ENCODE results near the gene CYTH4.

CYTH4 gene

DNA sequence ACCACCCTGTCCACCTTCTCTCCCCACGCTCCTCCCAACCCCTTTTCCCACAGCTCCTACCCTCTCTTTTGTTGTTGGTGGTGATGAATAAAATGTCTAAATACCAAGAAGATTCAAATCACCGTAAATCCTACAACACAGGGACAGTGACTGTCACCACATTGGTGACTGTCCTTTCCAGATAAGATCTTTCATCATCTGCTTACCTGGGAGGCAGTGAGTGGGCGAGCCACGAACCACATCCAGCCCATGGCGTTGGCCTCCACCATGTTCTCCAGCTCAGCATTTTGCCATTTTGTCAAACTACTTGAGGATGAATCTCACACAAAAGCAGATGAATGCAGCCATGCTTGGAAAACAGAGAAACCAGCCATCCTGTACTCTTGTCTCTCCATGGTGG lies 6.7 kb upstream of the CYTH4 start:
- Histone ChIP-seq H4K91ac (ENCODE audit: low read depth, low read length, poor library complexity) (no peak overlapping the region), H3K14ac (ENCODE audit: low read length) (no peak overlapping the region), H2BK15ac (ENCODE audit: low read length) (no peak overlapping the region), H3K9ac (ENCODE audit: low read depth, low read length, poor library complexity) (no peak overlapping the region), H3K23ac (ENCODE audit: low read depth, low read length, poor library complexity) (no peak overlapping the region), H2AK5ac (ENCODE audit: low read depth, low read length) (no peak overlapping the region), H3K36me3 (replicated peaks in 1 of 2; ENCODE audit: control insufficient read depth in 2 of 2, insufficient read depth in 2 of 2, low read length in 2 of 2) (no peaks in the 10 kb centered on the region), H3K9me3 (replicated peaks in 1 of 2; ENCODE audit: control insufficient read depth in 2 of 2, insufficient read depth in 1 of 2, low read depth in 1 of 2, low read length in 2 of 2) (no peaks in the 10 kb centered on the region), H3K4ac (ENCODE audit: low read length) (no peak overlapping the region), H3K27me3 (ENCODE audit: control insufficient read depth in 3 of 3, insufficient read depth in 3 of 3, low read depth in 1 of 3, low read length in 3 of 3) (peaks cover 0 to 16% (median 0%) of the 10 kb centered on the region in 3 experiments), H3K79me1 (ENCODE audit: low read depth, low read length) (no peaks in the 10 kb centered on the region), H4K8ac (ENCODE audit: low read depth, low read length) (no peak overlapping the region), H3K4me2 (ENCODE audit: insufficient read depth, low read length, poor library complexity, severe bottlenecking) (no peak overlapping the region), H2BK5ac (ENCODE audit: low read length) (no peak overlapping the region), H2AFZ (ENCODE audit: low read length) (no peak overlapping the region), H2BK120ac (ENCODE audit: low read depth, low read length) (no peak overlapping the region), H3K27ac (replicated peaks; ENCODE audit: low read length) (no peak overlapping the region), H3K4me3 (ENCODE audit: low read length in 2 of 2) (no peak overlapping the region), H3K18ac (ENCODE audit: low read length) (no peak overlapping the region), H3K4me1 (ENCODE audit: control insufficient read depth in 2 of 2, insufficient read depth in 1 of 2, low read depth in 1 of 2, low read length in 2 of 2) (peaks cover 5 to 6% of the 10 kb centered on the region in 2 donors), H2BK12ac (ENCODE audit: low read length) (no peak overlapping the region)
- WGBS, 2 donors (ENCODE audit: extremely low coverage in 2 of 2, insufficient read length in 2 of 2, insufficient replicate concordance in 1 of 2), result no CpG with 5 or more reads among the region's 5 CpGs
- no peak for DNase-seq (ENCODE audit: low spot score)

GRCh38 chr22:37276776-37277175 lies 5.5 kb upstream of the CYTH4 start:
- no peak for DNase-seq (ENCODE audit: low spot score)
- H4K91ac ChIP-seq (ENCODE audit: low read depth, low read length, poor library complexity), result no peak overlapping the region
- no peak overlapping the region for H3K18ac ChIP-seq (ENCODE audit: low read length)
- peaks cover 0 to 10% (median 0%) of the 10 kb centered on the region in 3 experiments for H3K27me3 ChIP-seq (ENCODE audit: control insufficient read depth in 3 of 3, insufficient read depth in 3 of 3, low read depth in 1 of 3, low read length in 3 of 3)
- H2AK5ac ChIP-seq (ENCODE audit: low read depth, low read length), result no peak overlapping the region
- H3K4me2 ChIP-seq (ENCODE audit: insufficient read depth, low read length, poor library complexity, severe bottlenecking), result no peak overlapping the region
- H3K23ac ChIP-seq (ENCODE audit: low read depth, low read length, poor library complexity), result no peak overlapping the region
- H2AFZ ChIP-seq (ENCODE audit: low read length), result no peak overlapping the region
- no peak overlapping the region for H2BK15ac ChIP-seq (ENCODE audit: low read length)
- H3K27ac ChIP-seq (replicated peaks; ENCODE audit: low read length), result no peak overlapping the region
- peaks cover 5 to 6% of the 10 kb centered on the region in 2 donors for H3K4me1 ChIP-seq (ENCODE audit: control insufficient read depth in 2 of 2, insufficient read depth in 1 of 2, low read depth in 1 of 2, low read length in 2 of 2)
- H2BK12ac ChIP-seq (ENCODE audit: low read length), result no peak overlapping the region
- no peak overlapping the region for H3K4ac ChIP-seq (ENCODE audit: low read length)
- H3K9ac ChIP-seq (ENCODE audit: low read depth, low read length, poor library complexity), result no peak overlapping the region
- no peaks in the 10 kb centered on the region for H3K9me3 ChIP-seq (replicated peaks in 1 of 2; ENCODE audit: control insufficient read depth in 2 of 2, insufficient read depth in 1 of 2, low read depth in 1 of 2, low read length in 2 of 2)
- H2BK120ac ChIP-seq (ENCODE audit: low read depth, low read length), result no peak overlapping the region
- H3K79me1 ChIP-seq (ENCODE audit: low read depth, low read length), result no peaks in the 10 kb centered on the region
- no peaks in the 10 kb centered on the region for H3K36me3 ChIP-seq (replicated peaks in 1 of 2; ENCODE audit: control insufficient read depth in 2 of 2, insufficient read depth in 2 of 2, low read length in 2 of 2)
- no CpG with 5 or more reads among the region's 2 CpGs for WGBS, 2 donors (ENCODE audit: extremely low coverage in 2 of 2, insufficient read length in 2 of 2, insufficient replicate concordance in 1 of 2)
- H3K14ac ChIP-seq (ENCODE audit: low read length), result no peak overlapping the region
- H2BK5ac ChIP-seq (ENCODE audit: low read length), result no peak overlapping the region
- H3K4me3 ChIP-seq (ENCODE audit: low read length in 2 of 2), result no peak overlapping the region
- no peak overlapping the region for H4K8ac ChIP-seq (ENCODE audit: low read depth, low read length)

- H3K27ac ChIP-seq (replicated peaks; ENCODE audit: low read length), result no peak overlapping the region
- H2BK12ac ChIP-seq (ENCODE audit: low read length), result no peak overlapping the region
- no peak overlapping the region for H3K18ac ChIP-seq (ENCODE audit: low read length)
- no peak overlapping the region for H2AFZ ChIP-seq (ENCODE audit: low read length)
- no peak for DNase-seq (ENCODE audit: low spot score)
- H3K4me2 ChIP-seq (ENCODE audit: insufficient read depth, low read length, poor library complexity, severe bottlenecking), result no peak overlapping the region
- H3K23ac ChIP-seq (ENCODE audit: low read depth, low read length, poor library complexity), result no peak overlapping the region
- H4K91ac ChIP-seq (ENCODE audit: low read depth, low read length, poor library complexity), result no peak overlapping the region
- no peak overlapping the region for H4K8ac ChIP-seq (ENCODE audit: low read depth, low read length)
- no peak overlapping the region for H2AK5ac ChIP-seq (ENCODE audit: low read depth, low read length)
- H3K9ac ChIP-seq (ENCODE audit: low read depth, low read length, poor library complexity), result no peak overlapping the region
- H3K27me3 ChIP-seq (ENCODE audit: control insufficient read depth in 3 of 3, insufficient read depth in 3 of 3, low read depth in 1 of 3, low read length in 3 of 3), result peaks cover 0 to 11% (median 0%) of the 10 kb centered on the region in 3 experiments
- H3K79me1 ChIP-seq (ENCODE audit: low read depth, low read length), result no peaks in the 10 kb centered on the region
- no peaks in the 10 kb centered on the region for H3K9me3 ChIP-seq (replicated peaks in 1 of 2; ENCODE audit: control insufficient read depth in 2 of 2, insufficient read depth in 1 of 2, low read depth in 1 of 2, low read length in 2 of 2)
- peaks cover 5 to 6% of the 10 kb centered on the region in 2 donors for H3K4me1 ChIP-seq (ENCODE audit: control insufficient read depth in 2 of 2, insufficient read depth in 1 of 2, low read depth in 1 of 2, low read length in 2 of 2)
- whole genome bisulfite sequencing, 2 donors (ENCODE audit: extremely low coverage in 2 of 2, insufficient read length in 2 of 2, insufficient replicate concordance in 1 of 2), result no CpG with 5 or more reads among the region's 11 CpGs
- no peak overlapping the region for H2BK15ac ChIP-seq (ENCODE audit: low read length)
- H3K4ac ChIP-seq (ENCODE audit: low read length), result no peak overlapping the region
- H2BK5ac ChIP-seq (ENCODE audit: low read length), result no peak overlapping the region
- no peak overlapping the region for H3K4me3 ChIP-seq (ENCODE audit: low read length in 2 of 2)
- H3K14ac ChIP-seq (ENCODE audit: low read length), result no peak overlapping the region
- no peaks in the 10 kb centered on the region for H3K36me3 ChIP-seq (replicated peaks in 1 of 2; ENCODE audit: control insufficient read depth in 2 of 2, insufficient read depth in 2 of 2, low read length in 2 of 2)
- no peak overlapping the region for H2BK120ac ChIP-seq (ENCODE audit: low read depth, low read length)
Measured at GRCh38 chr22:37277384-37277783, 4.9 kb upstream of the CYTH4 start.

GRCh38 chr22:37278261-37278660 lies 4.0 kb upstream of the CYTH4 start:
- no peak overlapping the region for H3K9ac ChIP-seq (ENCODE audit: low read depth, low read length, poor library complexity)
- no peak overlapping the region for H3K4ac ChIP-seq (ENCODE audit: low read length)
- H3K27ac ChIP-seq (replicated peaks; ENCODE audit: low read length), result no peak overlapping the region
- no peak overlapping the region for H3K23ac ChIP-seq (ENCODE audit: low read depth, low read length, poor library complexity)
- H2BK120ac ChIP-seq (ENCODE audit: low read depth, low read length), result no peak overlapping the region
- no peak overlapping the region for H2AK5ac ChIP-seq (ENCODE audit: low read depth, low read length)
- no peak for DNase-seq (ENCODE audit: low spot score)
- peaks cover 5 to 6% of the 10 kb centered on the region in 2 donors for H3K4me1 ChIP-seq (ENCODE audit: control insufficient read depth in 2 of 2, insufficient read depth in 1 of 2, low read depth in 1 of 2, low read length in 2 of 2)
- H3K4me3 ChIP-seq (ENCODE audit: low read length in 2 of 2), result no peak overlapping the region
- H3K9me3 ChIP-seq (replicated peaks in 1 of 2; ENCODE audit: control insufficient read depth in 2 of 2, insufficient read depth in 1 of 2, low read depth in 1 of 2, low read length in 2 of 2), result no peaks in the 10 kb centered on the region
- H3K27me3 ChIP-seq (ENCODE audit: control insufficient read depth in 3 of 3, insufficient read depth in 3 of 3, low read depth in 1 of 3, low read length in 3 of 3), result peaks cover 0 to 17% (median 0%) of the 10 kb centered on the region in 3 experiments
- H3K4me2 ChIP-seq (ENCODE audit: insufficient read depth, low read length, poor library complexity, severe bottlenecking), result no peak overlapping the region
- no peak overlapping the region for H3K18ac ChIP-seq (ENCODE audit: low read length)
- no CpG with 5 or more reads among the region's 5 CpGs for WGBS, 2 donors (ENCODE audit: extremely low coverage in 2 of 2, insufficient read length in 2 of 2, insufficient replicate concordance in 1 of 2)
- H3K36me3 ChIP-seq (replicated peaks in 1 of 2; ENCODE audit: control insufficient read depth in 2 of 2, insufficient read depth in 2 of 2, low read length in 2 of 2), result no peaks in the 10 kb centered on the region
- no peak overlapping the region for H2AFZ ChIP-seq (ENCODE audit: low read length)
- no peak overlapping the region for H2BK5ac ChIP-seq (ENCODE audit: low read length)
- no peak overlapping the region for H4K91ac ChIP-seq (ENCODE audit: low read depth, low read length, poor library complexity)
- no peaks in the 10 kb centered on the region for H3K79me1 ChIP-seq (ENCODE audit: low read depth, low read length)
- no peak overlapping the region for H2BK15ac ChIP-seq (ENCODE audit: low read length)
- no peak overlapping the region for H2BK12ac ChIP-seq (ENCODE audit: low read length)
- H4K8ac ChIP-seq (ENCODE audit: low read depth, low read length), result no peak overlapping the region
- no peak overlapping the region for H3K14ac ChIP-seq (ENCODE audit: low read length)
